IMR-90 (cell line): ENCODE data around the gene L3HYPDH.

Experiments used
- CEBPB ChIP-seq: IDR thresholded peaks from 2 replicates; pipeline ENCODE4 v1.6.1; 2012; ENCODE audit warnings: low read depth, low read length, improper control_type of control experiment
- MAFK ChIP-seq: IDR thresholded peaks from 2 replicates; pipeline ENCODE4 v1.6.1; 2012; ENCODE audit warnings: low read depth, low read length, improper control_type of control experiment
- MAZ ChIP-seq: IDR thresholded peaks from 2 replicates; pipeline ENCODE4 v1.6.1; 2012; ENCODE audit warnings: low read depth, mild to moderate bottlenecking, low read length, improper control_type of control experiment, moderate library complexity, borderline replicate concordance
- NFE2L2 ChIP-seq: fragments of 150-350 bp; IDR thresholded peaks from 2 replicates; pipeline ENCODE4 v1.6.1; 2016; ENCODE audit warnings: low read depth, mild to moderate bottlenecking, low read length
- POLR2A ChIP-seq: IDR thresholded peaks from 2 replicates; pipeline ENCODE4 v1.6.1; 2012; ENCODE audit warnings: mild to moderate bottlenecking, low read depth, low read length
- RAD21 ChIP-seq: IDR thresholded peaks from 2 replicates; pipeline ENCODE4 v1.6.1; 2012; ENCODE audit warnings: low read length, improper control_type of control experiment
- RCOR1 ChIP-seq: IDR thresholded peaks from 2 replicates; pipeline ENCODE4 v1.6.1; 2012; ENCODE audit warnings: mild to moderate bottlenecking, low read length, improper control_type of control experiment; ENCODE audit not compliant: insufficient replicate concordance
- RFX5 ChIP-seq: IDR thresholded peaks from 2 replicates; pipeline ENCODE4 v1.8.0; 2012; ENCODE audit warnings: low read depth, mild to moderate bottlenecking, low read length, moderate library complexity
- TF ChIP-seq, protein P1 (sequence below): conservative IDR thresholded peaks from 2 replicates; pipeline ENCODE4 v1.5.1; 2012; ENCODE audit warnings: mild to moderate bottlenecking, low read depth, low read length, improper control_type of control experiment
- TF ChIP-seq, protein P2 (sequence below): fragments of 150-350 bp; IDR thresholded peaks from 2 replicates; pipeline ENCODE4 v1.6.1; 2016; ENCODE audit warnings: low read depth, mild to moderate bottlenecking, low read length, moderate library complexity, borderline replicate concordance
- TF ChIP-seq, protein P3 (sequence below): fragments of 150-350 bp; IDR thresholded peaks from 2 replicates; pipeline ENCODE4 v1.6.1; 2017; ENCODE audit warnings: mild to moderate bottlenecking, antibody characterized with exemption, low read length, low read depth

DNA sequence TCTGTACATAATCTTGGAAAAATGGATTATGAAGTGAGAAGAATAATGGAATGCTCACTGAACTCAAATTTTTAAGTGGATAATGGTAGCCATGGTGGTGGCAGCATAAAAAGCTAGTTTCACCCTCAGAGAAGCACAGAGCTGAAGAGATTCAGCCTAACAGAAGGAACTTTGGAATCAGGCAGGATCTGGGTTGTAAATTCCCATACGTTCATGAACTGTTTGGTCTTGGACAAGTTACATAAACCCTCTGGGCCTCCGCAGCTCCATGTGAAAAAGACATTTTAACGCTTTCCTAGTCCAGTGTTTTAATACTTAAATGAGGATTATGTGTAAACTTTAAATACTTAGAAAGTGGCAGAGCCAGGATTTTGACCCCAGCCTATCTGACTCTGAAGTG lies 26.8 kb upstream of the L3HYPDH start:
- TF ChIP-seq, protein P1, sequence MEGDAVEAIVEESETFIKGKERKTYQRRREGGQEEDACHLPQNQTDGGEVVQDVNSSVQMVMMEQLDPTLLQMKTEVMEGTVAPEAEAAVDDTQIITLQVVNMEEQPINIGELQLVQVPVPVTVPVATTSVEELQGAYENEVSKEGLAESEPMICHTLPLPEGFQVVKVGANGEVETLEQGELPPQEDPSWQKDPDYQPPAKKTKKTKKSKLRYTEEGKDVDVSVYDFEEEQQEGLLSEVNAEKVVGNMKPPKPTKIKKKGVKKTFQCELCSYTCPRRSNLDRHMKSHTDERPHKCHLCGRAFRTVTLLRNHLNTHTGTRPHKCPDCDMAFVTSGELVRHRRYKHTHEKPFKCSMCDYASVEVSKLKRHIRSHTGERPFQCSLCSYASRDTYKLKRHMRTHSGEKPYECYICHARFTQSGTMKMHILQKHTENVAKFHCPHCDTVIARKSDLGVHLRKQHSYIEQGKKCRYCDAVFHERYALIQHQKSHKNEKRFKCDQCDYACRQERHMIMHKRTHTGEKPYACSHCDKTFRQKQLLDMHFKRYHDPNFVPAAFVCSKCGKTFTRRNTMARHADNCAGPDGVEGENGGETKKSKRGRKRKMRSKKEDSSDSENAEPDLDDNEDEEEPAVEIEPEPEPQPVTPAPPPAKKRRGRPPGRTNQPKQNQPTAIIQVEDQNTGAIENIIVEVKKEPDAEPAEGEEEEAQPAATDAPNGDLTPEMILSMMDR, result no peak
- TF ChIP-seq NFE2L2 (no peak), POLR2A (no peak), MAFK (no peak), CEBPB (no peak), RCOR1 (no peak), RFX5 (no peak), RAD21 (no peak), MAZ (no peak)
- TF ChIP-seq, protein P2, sequence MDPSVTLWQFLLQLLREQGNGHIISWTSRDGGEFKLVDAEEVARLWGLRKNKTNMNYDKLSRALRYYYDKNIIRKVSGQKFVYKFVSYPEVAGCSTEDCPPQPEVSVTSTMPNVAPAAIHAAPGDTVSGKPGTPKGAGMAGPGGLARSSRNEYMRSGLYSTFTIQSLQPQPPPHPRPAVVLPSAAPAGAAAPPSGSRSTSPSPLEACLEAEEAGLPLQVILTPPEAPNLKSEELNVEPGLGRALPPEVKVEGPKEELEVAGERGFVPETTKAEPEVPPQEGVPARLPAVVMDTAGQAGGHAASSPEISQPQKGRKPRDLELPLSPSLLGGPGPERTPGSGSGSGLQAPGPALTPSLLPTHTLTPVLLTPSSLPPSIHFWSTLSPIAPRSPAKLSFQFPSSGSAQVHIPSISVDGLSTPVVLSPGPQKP, result no peak
- TF ChIP-seq, protein P3, sequence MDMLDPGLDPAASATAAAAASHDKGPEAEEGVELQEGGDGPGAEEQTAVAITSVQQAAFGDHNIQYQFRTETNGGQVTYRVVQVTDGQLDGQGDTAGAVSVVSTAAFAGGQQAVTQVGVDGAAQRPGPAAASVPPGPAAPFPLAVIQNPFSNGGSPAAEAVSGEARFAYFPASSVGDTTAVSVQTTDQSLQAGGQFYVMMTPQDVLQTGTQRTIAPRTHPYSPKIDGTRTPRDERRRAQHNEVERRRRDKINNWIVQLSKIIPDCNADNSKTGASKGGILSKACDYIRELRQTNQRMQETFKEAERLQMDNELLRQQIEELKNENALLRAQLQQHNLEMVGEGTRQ, result no peak
